ENCODE data around the gene CORO1A. TPM values are rescaled to one million over a fixed set of nuclear protein-coding genes. Genes with fewer than 3 reads are reported as not detected.
A peak's percentile ranks its signal among the peaks of the same experiment; 100 is the strongest.

Gene CORO1A
- 100 to 1,000 TPM; 747 to 940 (median 832) TPM for total RNA-seq

DNA sequence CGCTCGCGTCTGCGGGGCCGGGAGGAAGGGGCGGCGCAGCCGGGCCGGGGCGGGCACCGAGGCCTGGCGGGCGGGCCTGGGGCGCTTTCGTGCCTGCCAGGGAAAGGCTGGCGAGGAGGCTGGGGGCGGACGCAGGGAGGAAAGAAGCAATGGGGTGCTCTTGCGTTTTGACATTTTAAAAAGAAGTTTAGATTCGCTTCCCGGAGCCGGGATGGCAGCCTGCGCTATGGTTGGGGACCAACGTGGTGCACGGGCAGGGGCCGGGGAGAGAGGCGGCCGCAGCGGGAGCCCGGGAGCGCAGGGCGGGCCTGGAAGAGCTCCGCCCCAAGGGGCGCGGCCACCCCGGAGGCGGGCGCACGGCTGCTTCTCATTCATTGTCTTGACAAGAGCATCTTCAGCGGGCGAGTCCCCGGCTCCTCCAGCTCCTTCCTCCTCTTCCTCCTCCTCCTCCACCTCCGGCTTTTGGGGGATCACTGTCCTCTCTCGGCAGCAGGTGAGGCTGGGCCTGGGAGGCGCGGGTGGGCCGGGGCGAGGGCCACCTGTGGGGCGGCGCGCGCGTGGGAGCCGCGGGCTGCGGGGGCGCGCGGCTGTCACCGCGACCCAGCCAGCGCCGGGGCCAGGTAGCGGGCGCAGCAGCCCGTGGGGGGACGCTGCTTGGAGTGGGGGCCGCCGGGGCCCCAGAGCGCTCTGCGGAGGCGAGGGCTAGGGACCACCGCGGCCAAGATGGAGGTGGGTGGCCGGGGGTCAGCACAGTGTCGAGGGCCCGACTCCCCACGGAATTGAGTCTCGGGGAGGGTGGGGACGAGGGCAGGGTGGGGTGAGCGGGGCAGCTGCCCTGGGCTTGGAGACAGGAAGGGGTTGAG, at the start of gene CORO1A:
CORO1A (plus strand) TSS at position 370 of the 863 bp plus-strand sequence. CDS start 1,608 bp downstream, outside the sequence.
- DNase-seq, result peak; percentile 76
- peak; percentile 67 to 68 for ATAC-seq
- Mint-ChIP-seq H3K4me3 (peak within 1 kb of the TSS; percentile 98), H3K27me3 (ENCODE audit: low read depth) (no peaks in the 10 kb centered on the region), H3K9me3 (no peaks in the 10 kb centered on the region), H3K4me1 (ENCODE audit: low read depth) (peaks cover 34% of the 10 kb centered on the region), H3K36me3 (ENCODE audit: insufficient read depth) (peaks cover 21% of the 10 kb centered on the region)

DNA sequence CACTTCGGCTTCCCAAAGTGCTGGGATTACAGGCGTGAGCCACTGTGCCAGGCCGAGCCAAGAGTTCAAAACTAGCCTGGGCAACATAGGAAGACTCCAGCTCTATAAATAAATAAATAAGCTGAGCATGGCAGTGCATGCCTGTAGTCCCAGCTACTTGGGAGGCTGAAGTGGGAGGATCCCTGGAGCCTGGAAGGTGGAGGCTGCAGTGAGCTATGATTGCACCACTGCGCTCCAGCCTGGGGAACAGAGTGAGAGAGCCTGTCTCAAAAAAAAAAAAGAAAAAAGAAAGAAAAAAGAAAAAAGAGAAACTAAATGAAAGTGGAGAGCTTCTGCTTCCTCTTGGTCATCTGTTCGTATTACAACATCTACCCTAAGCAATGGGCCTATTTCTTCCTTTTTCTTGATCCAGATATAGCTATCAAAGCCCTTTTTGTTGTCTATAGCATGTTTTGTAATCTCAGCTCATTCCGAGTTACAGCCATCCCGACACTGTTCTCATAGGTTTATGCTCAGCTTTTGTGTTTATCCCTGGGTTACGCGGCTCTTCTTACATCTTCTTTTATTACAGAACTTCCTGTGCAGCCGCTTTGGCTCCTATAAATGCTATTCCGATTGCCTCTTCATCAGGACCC, 46.3 kb upstream of the CORO1A start:
- no peak for ATAC-seq
- H3K27me3 Mint-ChIP-seq (ENCODE audit: low read depth), result no peaks in the 10 kb centered on the region

DNA sequence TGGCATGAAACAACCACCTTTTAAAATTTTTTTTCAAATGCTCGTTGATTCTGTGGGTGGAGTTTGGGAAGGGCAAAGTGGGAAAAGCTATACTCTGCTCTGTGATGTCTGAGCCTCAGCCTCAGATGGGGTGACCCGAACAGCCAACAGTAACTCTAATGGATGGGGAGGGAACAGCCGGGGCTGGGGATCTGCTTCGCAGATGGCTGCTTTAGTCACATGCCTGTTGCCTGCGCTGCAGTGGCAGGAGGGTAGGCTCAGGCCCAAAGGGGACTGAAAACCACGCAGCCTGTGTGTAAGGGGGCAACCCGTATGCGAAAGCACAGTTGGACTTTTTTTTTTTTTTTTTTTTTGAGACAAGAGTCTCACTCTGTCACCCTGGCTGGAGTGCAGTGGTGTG, 45.5 kb upstream of the CORO1A start:
- Mint-ChIP-seq H3K4me3 (no peak overlapping the region), H3K4me1 (ENCODE audit: low read depth) (peaks cover 9% of the 10 kb centered on the region), H3K27me3 (ENCODE audit: low read depth) (no peaks in the 10 kb centered on the region), H3K9me3 (no peaks in the 10 kb centered on the region), H3K36me3 (ENCODE audit: insufficient read depth) (no peaks in the 10 kb centered on the region)
- DNase-seq (no peak), ATAC-seq (no peak)

More for the DNA sequence above, 46.3 kb upstream of the CORO1A start:
- H3K9me3 Mint-ChIP-seq, result no peaks in the 10 kb centered on the region
- peaks cover 9% of the 10 kb centered on the region for H3K4me1 Mint-ChIP-seq (ENCODE audit: low read depth)
- H3K36me3 Mint-ChIP-seq (ENCODE audit: insufficient read depth), result no peaks in the 10 kb centered on the region
- H3K4me3 Mint-ChIP-seq, result no peak overlapping the region
- no peak for DNase-seq

DNA sequence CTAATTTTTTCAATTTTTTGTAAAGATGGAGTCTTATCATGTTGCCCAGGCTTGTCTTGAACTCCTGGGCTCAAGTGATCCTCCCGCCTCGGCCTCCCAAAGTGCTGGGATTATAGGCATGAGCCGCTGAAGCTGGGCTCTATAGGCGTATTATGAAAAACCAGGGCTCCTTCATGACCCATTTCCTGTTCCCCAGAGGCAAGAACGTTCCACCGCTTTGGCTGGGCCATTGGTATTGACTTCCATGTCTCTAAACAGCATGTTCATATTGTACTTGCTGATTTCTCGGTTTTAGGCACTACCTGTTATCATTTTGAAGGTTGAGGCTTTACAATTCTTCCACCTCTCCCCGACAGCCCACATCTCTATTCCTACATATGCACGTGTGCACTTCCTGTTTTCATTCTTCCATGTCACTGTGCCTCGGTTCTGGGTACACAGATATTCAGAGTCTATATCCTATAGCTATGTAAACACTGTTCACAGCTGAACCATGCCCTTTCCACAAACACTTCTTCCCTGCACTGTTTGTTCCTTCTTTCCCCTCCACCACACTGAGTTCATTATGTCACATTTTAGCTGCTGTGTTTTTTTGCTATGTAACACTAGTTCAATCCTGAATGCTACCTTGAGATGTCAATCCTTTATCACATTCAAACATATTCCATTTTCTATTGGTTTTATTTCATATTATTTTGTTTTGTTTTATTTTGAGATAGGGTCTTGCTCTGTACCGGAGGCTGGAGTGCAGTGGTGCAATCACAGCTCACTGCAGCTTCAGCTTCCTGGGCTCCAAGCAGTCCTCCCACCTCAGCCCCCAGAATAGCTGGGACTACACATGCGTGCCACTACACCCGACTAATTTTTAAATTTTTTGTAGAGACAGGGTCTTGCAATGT, 43.6 kb upstream of the CORO1A start:
- no peak for DNase-seq
- ATAC-seq, result peak in 1 of 2 donors; percentile 46
- Mint-ChIP-seq H3K27me3 (ENCODE audit: low read depth) (no peaks in the 10 kb centered on the region), H3K4me1 (ENCODE audit: low read depth) (peaks cover 13% of the 10 kb centered on the region), H3K4me3 (no peak overlapping the region), H3K36me3 (ENCODE audit: insufficient read depth) (no peaks in the 10 kb centered on the region), H3K9me3 (no peaks in the 10 kb centered on the region)

DNA sequence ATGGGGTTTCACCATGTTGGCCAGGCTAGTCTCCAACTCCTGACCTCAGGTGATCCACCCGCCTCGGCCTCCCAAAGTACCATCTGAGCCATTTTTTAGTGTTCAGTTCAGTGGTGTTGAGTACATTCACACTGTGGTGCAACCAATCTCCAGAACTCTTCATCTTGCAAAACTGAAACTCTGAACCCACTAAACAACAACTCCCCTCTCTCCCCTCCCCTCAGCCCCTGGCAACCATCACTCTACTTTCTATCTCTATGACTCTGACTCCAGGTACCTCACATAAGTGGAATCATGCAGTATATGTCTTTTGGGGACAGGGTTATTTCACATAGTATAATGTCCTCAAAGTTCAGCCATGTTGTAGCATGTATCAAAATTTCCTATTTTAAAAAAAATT, 41.7 kb upstream of the CORO1A start:
- DNase-seq, result no peak
- ATAC-seq, result peak; percentile 30 to 38
- H3K9me3 Mint-ChIP-seq, result no peaks in the 10 kb centered on the region
- H3K27me3 Mint-ChIP-seq (ENCODE audit: low read depth), result no peaks in the 10 kb centered on the region
- H3K36me3 Mint-ChIP-seq (ENCODE audit: insufficient read depth), result no peaks in the 10 kb centered on the region
- H3K4me1 Mint-ChIP-seq (ENCODE audit: low read depth), result peaks cover 13% of the 10 kb centered on the region
- no peak overlapping the region for H3K4me3 Mint-ChIP-seq

DNA sequence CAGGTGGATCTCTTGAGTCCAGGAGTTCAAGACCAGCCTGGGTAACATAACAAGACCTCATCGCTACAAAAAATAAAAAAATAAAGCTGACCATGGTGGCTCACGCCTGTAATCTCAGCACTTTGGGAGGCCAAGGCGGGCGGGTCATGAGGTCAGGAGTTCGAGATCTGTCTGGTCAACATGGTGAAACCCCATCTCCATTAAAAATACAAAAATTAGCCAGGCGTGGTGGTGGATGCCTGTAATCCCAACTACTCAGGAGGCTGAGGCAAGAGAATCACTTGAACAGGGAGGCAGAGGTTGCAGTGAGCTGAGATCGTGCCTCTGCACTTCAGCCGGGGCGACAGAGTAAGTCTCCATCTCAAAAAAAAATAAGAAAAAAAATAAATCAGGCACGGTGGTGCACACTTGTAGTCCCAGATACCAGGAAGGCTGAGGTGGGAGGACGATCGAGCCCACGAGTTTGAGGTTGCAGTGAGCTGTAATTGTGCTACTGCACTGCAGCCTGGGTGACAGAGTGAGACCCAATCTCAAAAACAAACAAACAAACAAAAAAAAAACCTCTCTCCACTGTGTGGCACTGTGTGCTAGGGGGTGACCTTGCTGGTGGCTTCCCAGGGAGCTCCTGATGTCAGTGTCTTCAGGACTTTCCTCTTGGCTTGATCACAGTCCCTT, 40.6 kb upstream of the CORO1A start:
- no peak for ATAC-seq
- peaks cover 13% of the 10 kb centered on the region for H3K4me1 Mint-ChIP-seq (ENCODE audit: low read depth)
- H3K9me3 Mint-ChIP-seq, result no peaks in the 10 kb centered on the region
- H3K27me3 Mint-ChIP-seq (ENCODE audit: low read depth), result no peaks in the 10 kb centered on the region
- H3K36me3 Mint-ChIP-seq (ENCODE audit: insufficient read depth), result no peaks in the 10 kb centered on the region
- no peak overlapping the region for H3K4me3 Mint-ChIP-seq
- DNase-seq, result no peak

DNA sequence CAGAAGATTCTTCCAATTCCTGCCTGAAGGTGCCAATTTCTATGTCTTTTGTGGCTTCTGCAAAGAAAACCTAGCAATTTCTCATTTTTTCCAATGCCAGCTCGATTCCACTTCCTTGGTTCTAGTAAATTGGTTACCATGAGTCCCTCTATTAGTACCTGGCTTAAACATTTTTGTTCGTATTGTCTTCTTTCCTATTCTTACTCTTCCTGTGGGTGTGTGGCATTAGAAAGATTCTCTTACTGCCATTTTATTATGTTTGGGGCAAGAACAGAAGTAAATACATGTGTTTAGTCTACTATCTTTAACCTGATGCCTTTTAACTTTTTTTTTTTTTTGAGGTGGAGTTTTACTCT, 40.1 kb upstream of the CORO1A start:
- Mint-ChIP-seq H3K27me3 (ENCODE audit: low read depth) (no peaks in the 10 kb centered on the region), H3K4me3 (no peak overlapping the region), H3K4me1 (ENCODE audit: low read depth) (peaks cover 13% of the 10 kb centered on the region), H3K36me3 (ENCODE audit: insufficient read depth) (no peaks in the 10 kb centered on the region), H3K9me3 (no peaks in the 10 kb centered on the region)
- DNase-seq (no peak), ATAC-seq (no peak)

DNA sequence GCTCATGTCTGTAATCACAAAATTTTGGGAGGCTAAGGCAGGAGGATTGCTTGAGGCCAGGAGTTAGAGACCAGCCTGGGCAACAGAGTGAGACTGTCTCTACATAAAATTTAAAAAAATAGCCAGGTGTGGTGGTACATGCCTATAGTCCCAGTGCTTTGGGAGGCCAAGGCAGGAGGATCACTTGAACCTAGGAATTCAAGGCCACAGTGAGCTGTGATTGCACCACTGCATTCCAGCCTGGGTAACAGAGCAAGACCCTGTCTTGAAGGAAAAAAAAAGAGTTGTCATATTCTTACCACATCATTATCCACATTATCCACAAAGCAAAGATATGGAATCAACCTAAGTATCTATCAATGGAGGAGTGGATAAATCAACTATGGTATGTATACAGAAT, 39.4 kb upstream of the CORO1A start:
- Mint-ChIP-seq H3K9me3 (no peaks in the 10 kb centered on the region), H3K4me3 (no peak overlapping the region), H3K36me3 (ENCODE audit: insufficient read depth) (no peaks in the 10 kb centered on the region), H3K4me1 (ENCODE audit: low read depth) (peaks cover 13% of the 10 kb centered on the region), H3K27me3 (ENCODE audit: low read depth) (no peaks in the 10 kb centered on the region)
- DNase-seq (no peak), ATAC-seq (no peak)

DNA sequence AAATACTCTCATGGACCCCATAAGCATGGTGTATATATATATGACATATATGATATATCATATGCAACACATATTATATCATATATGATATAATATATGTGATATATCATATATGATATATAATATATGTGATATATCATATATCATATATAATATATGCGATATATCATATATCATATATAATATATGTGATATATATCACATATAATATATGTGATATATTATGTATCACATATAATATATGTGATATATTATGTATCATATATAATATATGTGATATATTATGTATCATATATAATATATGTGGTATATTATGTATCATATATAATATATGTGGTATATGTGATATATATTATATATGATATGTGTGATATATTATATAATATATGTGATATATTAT, 38.5 kb upstream of the CORO1A start:
- H3K4me3 Mint-ChIP-seq, result no peak overlapping the region
- no peaks in the 10 kb centered on the region for H3K27me3 Mint-ChIP-seq (ENCODE audit: low read depth)
- H3K36me3 Mint-ChIP-seq (ENCODE audit: insufficient read depth), result peaks cover 2% of the 10 kb centered on the region
- no peak for ATAC-seq
- H3K9me3 Mint-ChIP-seq, result peaks cover 4% of the 10 kb centered on the region
- peaks cover 9% of the 10 kb centered on the region for H3K4me1 Mint-ChIP-seq (ENCODE audit: low read depth)
- DNase-seq, result no peak

DNA sequence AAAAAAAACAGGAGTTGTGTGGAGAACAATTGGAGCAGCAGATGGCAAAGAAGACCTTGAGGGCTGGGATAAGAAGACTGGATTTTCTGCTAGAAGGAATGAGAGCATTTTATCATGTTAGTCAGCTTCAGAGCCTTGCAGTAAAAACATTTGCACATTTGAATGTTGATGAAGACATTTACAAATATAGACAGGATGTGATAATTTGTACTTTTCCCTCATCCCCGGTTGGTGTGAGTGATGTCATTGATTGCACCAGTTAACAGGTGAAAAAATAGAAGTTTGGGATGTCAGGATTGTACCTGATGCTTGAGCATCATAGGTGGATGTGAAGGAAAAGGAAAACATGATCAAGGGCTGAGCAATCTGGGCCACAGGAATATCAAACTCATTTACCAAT, 37.7 kb upstream of the CORO1A start:
- H3K9me3 Mint-ChIP-seq, result peaks cover 4% of the 10 kb centered on the region
- ATAC-seq (no peak), DNase-seq (no peak)
- no peak overlapping the region for H3K4me3 Mint-ChIP-seq
- H3K36me3 Mint-ChIP-seq (ENCODE audit: insufficient read depth), result peaks cover 2% of the 10 kb centered on the region
- H3K4me1 Mint-ChIP-seq (ENCODE audit: low read depth), result peaks cover 6% of the 10 kb centered on the region
- no peaks in the 10 kb centered on the region for H3K27me3 Mint-ChIP-seq (ENCODE audit: low read depth)

DNA sequence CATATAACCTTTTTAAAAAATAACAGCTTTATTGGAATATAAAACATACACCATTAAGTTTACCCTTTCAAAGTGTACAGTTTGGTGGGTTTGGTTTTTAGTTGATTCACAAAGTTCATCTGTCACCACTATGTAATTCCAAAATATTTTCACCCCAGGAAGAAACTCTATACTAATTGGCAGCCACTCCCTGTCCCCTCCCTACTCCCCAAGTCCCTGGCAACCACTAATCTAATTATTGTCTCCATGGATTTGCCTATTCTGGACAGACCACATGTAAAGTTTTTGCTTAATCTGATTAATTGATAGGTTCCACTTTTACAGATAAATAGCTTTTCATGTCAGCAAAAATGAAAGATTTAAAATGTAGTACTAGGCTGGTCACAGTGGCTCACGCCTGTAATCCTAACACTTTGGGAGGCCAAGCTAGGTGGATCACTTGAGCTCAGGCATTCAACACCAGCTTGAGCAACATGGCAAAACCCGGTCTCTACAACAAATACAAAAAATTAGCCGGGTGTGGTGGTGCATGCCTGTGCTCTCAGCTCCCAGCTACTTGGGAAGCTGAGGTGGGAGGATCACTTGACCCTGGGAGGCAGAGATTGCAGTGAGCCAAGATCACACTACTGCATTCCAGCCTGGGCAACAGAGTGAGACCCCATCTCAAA, 35.4 kb upstream of the CORO1A start:
- Mint-ChIP-seq H3K4me3 (no peak overlapping the region), H3K27me3 (ENCODE audit: low read depth) (no peaks in the 10 kb centered on the region), H3K36me3 (ENCODE audit: insufficient read depth) (peaks cover 2% of the 10 kb centered on the region), H3K4me1 (ENCODE audit: low read depth) (peaks cover 4% of the 10 kb centered on the region), H3K9me3 (peaks cover 4% of the 10 kb centered on the region)
- DNase-seq (no peak), ATAC-seq (no peak)

DNA sequence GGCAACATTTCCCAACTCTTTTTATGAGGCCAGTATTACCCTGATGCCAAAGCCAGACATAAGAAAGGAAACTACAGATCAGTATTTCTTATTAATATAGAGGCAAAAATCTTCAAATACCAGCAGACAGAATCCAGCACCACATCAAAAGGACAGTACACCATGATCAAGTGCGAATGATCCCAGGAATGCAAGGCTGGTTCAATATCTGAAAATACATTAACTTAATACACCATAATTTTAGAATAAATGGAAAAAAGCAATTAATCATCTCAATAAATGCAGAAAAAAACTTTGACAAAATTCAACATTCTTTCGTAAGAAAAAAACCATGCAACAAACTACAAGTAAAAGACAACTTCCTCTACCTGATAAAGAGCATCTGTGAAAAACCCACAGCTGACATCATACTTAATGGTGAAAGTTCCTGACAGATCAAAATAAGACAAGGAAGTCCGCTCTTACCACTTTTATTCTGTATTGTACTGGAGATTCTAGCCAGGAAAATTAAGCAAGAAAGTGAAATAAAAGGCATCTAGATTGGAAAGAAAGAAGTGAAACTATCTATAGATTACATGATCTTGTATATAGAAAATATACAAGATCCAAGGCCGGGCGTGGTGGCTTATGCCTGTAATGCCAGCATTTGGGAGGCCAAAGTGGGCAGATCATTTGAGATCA, 34.0 kb upstream of the CORO1A start:
- Mint-ChIP-seq H3K4me1 (ENCODE audit: low read depth) (no peaks in the 10 kb centered on the region), H3K27me3 (ENCODE audit: low read depth) (no peaks in the 10 kb centered on the region), H3K9me3 (peaks cover 4% of the 10 kb centered on the region), H3K4me3 (no peak overlapping the region), H3K36me3 (ENCODE audit: insufficient read depth) (peaks cover 2% of the 10 kb centered on the region)
- no peak for ATAC-seq
- no peak for DNase-seq

DNA sequence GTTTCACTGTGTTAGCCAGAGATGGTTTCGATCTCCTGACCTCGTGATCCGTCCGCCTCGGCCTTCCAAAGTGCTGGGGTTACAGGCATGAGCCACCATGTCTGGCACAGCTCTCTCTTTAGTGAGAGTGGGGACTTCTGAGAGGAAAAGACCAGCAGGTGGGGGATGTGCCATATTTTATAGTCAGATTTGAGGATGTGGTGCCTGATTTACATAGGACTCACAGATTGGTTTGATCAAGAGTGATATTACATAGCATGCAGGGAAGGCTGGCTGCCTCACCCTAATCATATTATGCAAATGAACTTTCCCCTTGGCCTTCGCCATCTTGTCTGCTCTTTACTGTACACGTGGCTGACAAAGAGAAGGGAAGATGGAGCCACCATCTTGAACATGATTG, 32.3 kb upstream of the CORO1A start:
- Mint-ChIP-seq H3K36me3 (ENCODE audit: insufficient read depth) (peaks cover 2% of the 10 kb centered on the region), H3K9me3 (peaks cover 4% of the 10 kb centered on the region), H3K27me3 (ENCODE audit: low read depth) (no peaks in the 10 kb centered on the region), H3K4me1 (ENCODE audit: low read depth) (no peaks in the 10 kb centered on the region), H3K4me3 (no peak overlapping the region)
- ATAC-seq (no peak), DNase-seq (no peak)
